ENCODE measurements around the gene CHEK2. TPM values are rescaled to one million over a fixed set of nuclear protein-coding genes. Genes with fewer than 3 reads are reported as not detected.

The CHEK2 gene
- total RNA-seq, 1 donor: 22.0 TPM

GRCh38 chr22:28656181-28656580, 85.4 kb downstream of the CHEK2 start:
- H3K4me3 ChIP-seq (ENCODE audit: low read depth, low read length): no peak overlapping the region

GRCh38 chr22:28650463-28650862, 91.2 kb downstream of the CHEK2 start:
- no peak for DNase-seq (ENCODE audit: low read depth)
- no peak for TF ChIP-seq CTCF (IDR thresholded peaks at IDR 0.05; ENCODE audit: insufficient read depth, low read depth, low read length)
- H3K4me3 ChIP-seq (ENCODE audit: low read depth, low read length): no peak overlapping the region

More at GRCh38 chr22:28656181-28656580, 85.4 kb downstream of the CHEK2 start:
- no peak for TF ChIP-seq CTCF (IDR thresholded peaks at IDR 0.05; ENCODE audit: insufficient read depth, low read depth, low read length)
- no peak for DNase-seq (ENCODE audit: low read depth)

- no peak for DNase-seq (ENCODE audit: low read depth)
- TF ChIP-seq CTCF (IDR thresholded peaks at IDR 0.05; ENCODE audit: insufficient read depth, low read depth, low read length): no peak
- no peak overlapping the region for H3K4me3 ChIP-seq (ENCODE audit: low read depth, low read length)
These were observed 92.8 kb downstream of the CHEK2 start for GRCh38 chr22:28648792-28649191.

- no peak overlapping the region for H3K4me3 ChIP-seq (ENCODE audit: low read depth, low read length)
- no peak for DNase-seq (ENCODE audit: low read depth)
- TF ChIP-seq CTCF (IDR thresholded peaks at IDR 0.05; ENCODE audit: insufficient read depth, low read depth, low read length): no peak
These were observed 94.4 kb downstream of the CHEK2 start for GRCh38 chr22:28647216-28647615.

GRCh38 chr22:28639321-28639720, 102.3 kb downstream of the CHEK2 start:
- no peak for DNase-seq (ENCODE audit: low read depth)
- TF ChIP-seq CTCF (IDR thresholded peaks at IDR 0.05; ENCODE audit: insufficient read depth, low read depth, low read length): no peak
- no peak overlapping the region for H3K4me3 ChIP-seq (ENCODE audit: low read depth, low read length)

Small RNAs within 50 kb of the gene (small RNA-seq; reads per million reads assigned to genes)
- gene RN7SL162P: not detected

Other genes starting within 250 kb of the CHEK2 start
- gene TTC28, start 62.0 kb downstream of the CHEK2 start, total RNA-seq: 23.3 and 27.4 TPM in 2 replicates
- 11.2 and 13.9 TPM in 2 replicates for gene HSCB, start 219 bp upstream of the CHEK2 start, total RNA-seq
- gene CCDC117, start 30.9 kb upstream of the CHEK2 start, total RNA-seq: 21.6 and 34.5 TPM in 2 replicates
- 219 and 247 TPM in 2 replicates for gene XBP1, start 58.7 kb upstream of the CHEK2 start, total RNA-seq
- 1.7 and 3.9 TPM in 2 replicates for gene ZNRF3, start 141.8 kb upstream of the CHEK2 start, total RNA-seq

All from fibroblast of villous mesenchyme (primary cell).